ENCODE measurements around the gene ZNF384.
A peak's percentile ranks its signal among the peaks of the same experiment; 100 is the strongest.
"Not testable (repeated sequence)": the region's sequence is repeated elsewhere in the genome, so short reads cannot be mapped to it uniquely, and the experiment has no call there.

ZNF384 gene

GRCh38 chr12:6688999-6689882, at the start of gene ZNF384:
Gene ZNF384 (minus strand): TSS chr12:6689375. CDS start chr12:6679520, 9,855 bp downstream.
- DNase-seq, result peak; percentile 92

- no peak for DNase-seq
These were observed 47.6 kb upstream of the ZNF384 start for GRCh38 chr12:6736754-6737153.

- peak; percentile 26 for DNase-seq
These were observed 46.4 kb upstream of the ZNF384 start for GRCh38 chr12:6735448-6736191.

- DNase-seq, result no peak
These were observed 45.6 kb upstream of the ZNF384 start for GRCh38 chr12:6734506-6735387.

GRCh38 chr12:6730169-6730568, 41.0 kb upstream of the ZNF384 start:
- no peak for DNase-seq

GRCh38 chr12:6729186-6729585, 40.0 kb upstream of the ZNF384 start:
- no peak for DNase-seq

- DNase-seq, result no peak
These were observed 36.2 kb upstream of the ZNF384 start for GRCh38 chr12:6725350-6725749.

GRCh38 chr12:6724409-6724797, 35.2 kb upstream of the ZNF384 start:
- peak; percentile 10 for DNase-seq

GRCh38 chr12:6723607-6724408, 34.6 kb upstream of the ZNF384 start, which contains the start of gene COPS7A:
Gene COPS7A (plus strand): TSS chr12:6724046. CDS start chr12:6724657, 611 bp downstream.
- DNase-seq, result peak; percentile 99

- no peak for DNase-seq
These were observed 33.7 kb upstream of the ZNF384 start for GRCh38 chr12:6722863-6723262.

GRCh38 chr12:6716874-6717437, 27.8 kb upstream of the ZNF384 start:
- no peak for DNase-seq

- not testable (repeated sequence) for DNase-seq
These were observed 27.1 kb upstream of the ZNF384 start for GRCh38 chr12:6716031-6716873.

- no peak for DNase-seq
These were observed 19.8 kb upstream of the ZNF384 start for GRCh38 chr12:6708960-6709394.

- DNase-seq, result not testable (repeated sequence)
These were observed 19.2 kb upstream of the ZNF384 start for GRCh38 chr12:6708351-6708750.

- DNase-seq, result no peak
These were observed 14.5 kb upstream of the ZNF384 start for GRCh38 chr12:6703631-6704030.

GRCh38 chr12:6701078-6701768, 12.0 kb upstream of the ZNF384 start:
- DNase-seq, result no peak

GRCh38 chr12:6700646-6701051, 11.5 kb upstream of the ZNF384 start, which contains the start of gene PIANP:
Gene PIANP (minus strand): TSS chr12:6700815. CDS start chr12:6698061, 2,754 bp downstream.
- DNase-seq, result no peak

- peak; percentile 9 for DNase-seq
These were observed 10.9 kb upstream of the ZNF384 start for GRCh38 chr12:6699989-6700645.
